Lung (tissue), 12 donors: Measurements from ENCODE around the gene SLC2A6. TPM values are rescaled to one million over a fixed set of nuclear protein-coding genes. Genes with fewer than 3 reads are reported as not detected.

Source experiments
- ATAC-seq: fragments of 200-7000 bp; cut with Tn5 transposase; one replicate; pipeline ENCODE4 v1.9.1; 2020; ENCODE audit warnings: moderate number of reproducible peaks; ENCODE audit not compliant: insufficient read depth, low FRiP score
- DNase-seq, 3 donors: peaks; one replicate each; pipeline ENCODE4 v3.0.0-alpha.2; 2013 to 2017
- H3K27ac ChIP-seq, 2 donors: one replicate each; pipeline ENCODE4 v1.5.1; 2013; ENCODE audit warnings: mild to moderate bottlenecking in 2 of 2, moderate library complexity in 2 of 2, control low read depth in 1 of 2, inconsistent platforms in 1 of 2, low read depth in 1 of 2, low read length in 1 of 2
- H3K27me3 ChIP-seq, 3 donors: one replicate each; pipeline ENCODE4 v1.5.1; 2013; ENCODE audit warnings: low read length in 2 of 3; ENCODE audit not compliant: control insufficient read depth in 3 of 3, insufficient read depth in 3 of 3
- H3K36me3 ChIP-seq, 4 donors: one replicate each; pipeline ENCODE4 v1.5.1; 2013; ENCODE audit warnings: low read length in 4 of 4, mild to moderate bottlenecking in 1 of 4, moderate library complexity in 1 of 4; ENCODE audit not compliant: control insufficient read depth in 4 of 4, insufficient read depth in 4 of 4
- H3K4me1 ChIP-seq, 5 donors: one replicate each; pipeline ENCODE4 v1.5.1; 2013; ENCODE audit warnings: low read length in 5 of 5, mild to moderate bottlenecking in 2 of 5, moderate library complexity in 1 of 5; ENCODE audit not compliant: control insufficient read depth in 5 of 5, insufficient read depth in 5 of 5
- H3K4me3 ChIP-seq: one replicate; pipeline ENCODE4 v1.5.1; 2013; ENCODE audit warnings: mild to moderate bottlenecking, control low read depth, moderate library complexity
- H3K9ac ChIP-seq, 2 donors: one replicate each; pipeline ENCODE4 v1.5.1; 2013; ENCODE audit warnings: low read length in 2 of 2, control low read depth in 1 of 2; ENCODE audit not compliant: insufficient read depth in 1 of 2
- H3K9me3 ChIP-seq, 4 donors: one replicate each; pipeline ENCODE4 v1.5.1; 2013; ENCODE audit warnings: low read length in 3 of 4, mild to moderate bottlenecking in 1 of 4, moderate library complexity in 1 of 4; ENCODE audit not compliant: control insufficient read depth in 4 of 4, insufficient read depth in 3 of 4
- CTCF ChIP-seq: IDR thresholded peaks from 2 replicates; pipeline ENCODE4 v1.5.1; 2012; ENCODE audit warnings: mild to moderate bottlenecking; ENCODE audit errors: control extremely low read depth, extremely low read depth
- WGBS, 2 donors: extraction: QIAGEN DNeasy Blood & Tissue Kit; methylation state at CpG; one replicate each; pipeline ENCODE4 v1.1.7; 2013; 5-methylcytosine and 5-hydroxymethylcytosine counted together
- polyA plus RNA-seq, 2 donors: library from polyadenylated mRNA; stranded (reverse); fragments of 200-250 nt; gene quantifications; one replicate each; pipeline ENCODE4 v1.2.1, GENCODE V29; 2013
- total RNA-seq, 2 donors: library from RNA; depleted of rRNA in 1 of 2; stranded (reverse); fragments of >200 nt in 1 of 2; gene quantifications; one replicate each; pipeline ENCODE4 v1.2.1, GENCODE V29; 2014 to 2021
- donor health status: control.
- donor health status: control.
- donor health status: Bipolar disorder and iron deficiency.
- donor health status: healthy.
- donor health status: DM: yes; HTN: yes; CAD: no.

Gene SLC2A6
- total and polyA plus RNA-seq, 4 donors = 8.4 to 49.6 (median 18.5) TPM

DNA sequence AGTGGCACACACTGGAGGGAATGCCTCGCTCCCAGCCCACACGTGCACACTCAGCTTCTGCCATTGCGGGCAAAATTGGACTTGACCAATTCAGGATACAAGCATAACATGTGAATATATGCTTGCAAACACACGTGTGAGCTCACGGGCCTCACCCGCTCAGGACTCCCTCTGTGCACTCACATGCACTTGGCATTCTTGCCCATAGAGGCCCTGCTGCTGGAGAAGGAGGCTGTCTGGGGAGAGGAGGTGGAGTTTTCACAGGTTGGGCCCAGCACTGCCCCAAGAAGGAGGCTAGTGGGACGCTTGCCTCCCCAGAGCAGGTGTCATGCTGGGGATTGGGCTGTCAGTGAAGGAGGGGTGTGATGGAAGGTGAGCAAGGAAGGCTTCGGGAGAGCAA is 44.2 kb upstream of the SLC2A6 start:
- no peak overlapping the region for H3K4me3 ChIP-seq
- 82 to 84% methylated on average over 8 of the region's 8 CpGs for WGBS, 2 donors
- no peaks in the 10 kb centered on the region for H3K36me3 ChIP-seq
- H3K4me1 ChIP-seq = peaks cover 2 to 57% (median 25%) of the 10 kb centered on the region in 5 donors
- ATAC-seq = no peak
- H3K9me3 ChIP-seq = no peaks in the 10 kb centered on the region
- TF ChIP-seq CTCF = no peak
- H3K27me3 ChIP-seq = no peaks in the 10 kb centered on the region
- no peak overlapping the region for H3K9ac ChIP-seq
- DNase-seq = no peak
- H3K27ac ChIP-seq = no peak overlapping the region

DNA sequence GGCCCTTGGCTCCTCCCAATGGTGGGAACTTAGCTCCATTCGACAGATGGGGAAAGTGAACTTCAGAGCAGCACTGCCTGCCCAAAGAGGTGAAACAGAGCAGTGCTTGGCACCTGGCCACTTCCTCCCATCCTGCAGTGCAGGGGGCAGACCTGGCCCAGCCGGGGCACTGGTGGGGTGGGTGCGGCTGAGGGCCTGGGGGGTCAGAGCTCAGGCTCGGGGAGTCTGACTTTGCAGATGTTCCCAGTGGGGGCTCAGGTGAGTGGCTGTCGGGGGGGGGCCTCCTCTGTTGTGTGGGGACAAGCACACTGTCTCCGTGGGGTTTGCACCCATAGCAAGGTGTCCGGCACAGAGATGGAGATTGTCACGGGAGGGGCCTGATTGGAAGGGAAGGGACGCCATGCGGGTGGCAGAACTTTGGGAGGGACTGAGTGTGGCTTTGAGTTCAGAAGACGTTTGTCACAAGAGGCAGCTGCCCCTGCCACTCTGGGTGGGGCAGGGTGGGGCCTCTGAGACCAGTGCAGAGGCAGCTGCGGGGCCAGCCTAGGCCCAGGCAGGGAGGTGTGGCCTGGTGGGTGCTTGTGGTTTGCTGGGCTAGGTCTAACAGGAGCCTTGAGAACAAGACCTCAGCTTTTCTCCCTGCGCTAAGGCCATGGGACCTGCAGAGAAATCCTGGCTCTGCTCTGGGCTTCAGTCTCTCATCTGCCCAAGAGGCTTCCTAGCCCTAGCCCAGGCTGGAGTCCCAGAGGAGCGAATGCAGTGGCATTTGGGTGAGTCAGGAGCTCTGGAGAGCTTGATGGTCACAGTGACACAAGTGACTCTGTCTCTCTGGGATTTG is 43.4 kb upstream of the SLC2A6 start:
- no peaks in the 10 kb centered on the region for H3K27me3 ChIP-seq
- WGBS, 2 donors = 79 to 85% methylated on average over 14 of the region's 14 CpGs
- no peak overlapping the region for H3K27ac ChIP-seq
- DNase-seq = no peak
- H3K4me1 ChIP-seq = peaks cover 0 to 53% (median 16%) of the 10 kb centered on the region in 5 donors
- H3K4me3 ChIP-seq = no peak overlapping the region
- H3K9me3 ChIP-seq = no peaks in the 10 kb centered on the region
- no peak overlapping the region for H3K9ac ChIP-seq
- TF ChIP-seq CTCF = no peak
- H3K36me3 ChIP-seq = no peaks in the 10 kb centered on the region
- no peak for ATAC-seq

DNA sequence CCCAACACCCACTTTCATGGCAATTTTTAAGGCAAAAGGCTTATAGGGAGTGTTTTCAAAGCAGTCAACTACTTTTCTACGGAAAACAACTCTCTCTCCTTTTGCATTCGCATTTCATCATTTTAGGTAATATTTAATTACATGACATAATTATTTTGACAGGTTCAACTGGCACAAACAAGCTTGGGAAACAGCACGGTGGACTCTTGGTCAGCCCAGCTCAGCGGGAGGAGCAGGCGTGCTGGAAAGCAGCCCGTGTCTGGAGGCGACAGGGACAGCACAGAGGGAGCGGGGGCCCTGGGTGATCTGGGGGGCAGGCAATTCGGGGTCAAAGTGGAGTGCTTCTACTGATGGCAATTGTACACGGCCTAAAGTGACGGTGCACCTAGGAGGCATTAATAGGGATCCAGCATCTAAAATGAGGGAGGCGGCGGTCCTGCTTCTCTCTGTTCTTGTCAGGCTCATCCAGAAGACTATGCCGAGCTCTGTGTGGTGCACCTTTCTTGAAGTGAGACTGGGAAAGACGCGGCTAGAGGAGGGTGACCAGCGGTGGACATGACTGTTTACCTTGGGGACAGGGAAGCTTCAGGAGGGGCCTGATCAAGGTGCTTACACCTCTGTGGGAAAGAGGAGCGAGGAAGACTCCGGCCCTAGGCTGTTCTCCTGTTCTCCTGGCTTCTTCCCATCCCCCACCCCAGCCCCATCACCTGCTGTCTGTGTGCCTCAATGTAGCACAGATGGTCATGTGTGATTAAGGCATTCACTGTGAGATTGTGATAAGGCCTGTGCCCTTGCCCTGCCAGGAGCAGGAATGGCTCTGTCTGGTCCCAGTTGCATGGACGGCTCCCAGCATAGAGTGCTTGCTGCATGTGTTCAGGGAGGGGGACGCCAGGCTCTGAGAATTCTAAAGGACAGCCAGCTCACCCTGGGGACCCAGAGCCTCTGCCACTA is 42.5 kb upstream of the SLC2A6 start:
- Histone ChIP-seq H3K27me3 (no peaks in the 10 kb centered on the region), H3K4me3 (no peak overlapping the region), H3K9ac (no peak overlapping the region), H3K27ac (no peak overlapping the region), H3K4me1 (peaks cover 0 to 44% (median 7%) of the 10 kb centered on the region in 5 donors), H3K36me3 (no peaks in the 10 kb centered on the region), H3K9me3 (no peaks in the 10 kb centered on the region)
- 88 to 90% methylated on average over 21 of the region's 21 CpGs for WGBS, 2 donors
- ATAC-seq = no peak
- peak; percentile 44 to 58 (median 49) for DNase-seq
- TF ChIP-seq CTCF = no peak
